ENCODE measurements around the gene DOK5.
"Not testable (repeated sequence)": the region's sequence is repeated elsewhere in the genome, so short reads cannot be mapped to it uniquely, and the experiment has no call there.

Gene DOK5

GRCh38 chr20:54473340-54473739 lies 2.1 kb upstream of the DOK5 start:
- DNase-seq = no peak

GRCh38 chr20:54474046-54474445 lies 1.3 kb upstream of the DOK5 start:
- DNase-seq = no peak

DNA sequence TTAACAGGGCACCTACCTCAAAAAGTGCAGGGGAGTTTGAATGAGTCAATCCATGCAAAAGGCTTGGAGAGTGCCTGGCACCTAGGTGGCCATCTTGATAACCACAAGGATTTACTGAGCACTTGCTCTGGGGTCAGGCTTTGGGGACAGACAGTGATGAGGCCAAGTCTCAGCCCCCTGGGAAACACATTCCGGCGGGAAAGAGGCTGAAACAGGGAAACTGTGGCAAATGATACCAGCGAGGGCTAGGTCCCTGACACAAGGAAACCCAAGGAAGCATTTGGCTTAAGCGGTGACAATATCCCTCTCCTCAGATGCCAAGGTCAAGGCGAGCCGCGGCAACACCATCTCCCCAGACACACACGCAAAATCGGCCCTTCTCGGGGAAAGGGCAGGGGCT lies 527 bp upstream of the DOK5 start:
- no peak for DNase-seq

DNA sequence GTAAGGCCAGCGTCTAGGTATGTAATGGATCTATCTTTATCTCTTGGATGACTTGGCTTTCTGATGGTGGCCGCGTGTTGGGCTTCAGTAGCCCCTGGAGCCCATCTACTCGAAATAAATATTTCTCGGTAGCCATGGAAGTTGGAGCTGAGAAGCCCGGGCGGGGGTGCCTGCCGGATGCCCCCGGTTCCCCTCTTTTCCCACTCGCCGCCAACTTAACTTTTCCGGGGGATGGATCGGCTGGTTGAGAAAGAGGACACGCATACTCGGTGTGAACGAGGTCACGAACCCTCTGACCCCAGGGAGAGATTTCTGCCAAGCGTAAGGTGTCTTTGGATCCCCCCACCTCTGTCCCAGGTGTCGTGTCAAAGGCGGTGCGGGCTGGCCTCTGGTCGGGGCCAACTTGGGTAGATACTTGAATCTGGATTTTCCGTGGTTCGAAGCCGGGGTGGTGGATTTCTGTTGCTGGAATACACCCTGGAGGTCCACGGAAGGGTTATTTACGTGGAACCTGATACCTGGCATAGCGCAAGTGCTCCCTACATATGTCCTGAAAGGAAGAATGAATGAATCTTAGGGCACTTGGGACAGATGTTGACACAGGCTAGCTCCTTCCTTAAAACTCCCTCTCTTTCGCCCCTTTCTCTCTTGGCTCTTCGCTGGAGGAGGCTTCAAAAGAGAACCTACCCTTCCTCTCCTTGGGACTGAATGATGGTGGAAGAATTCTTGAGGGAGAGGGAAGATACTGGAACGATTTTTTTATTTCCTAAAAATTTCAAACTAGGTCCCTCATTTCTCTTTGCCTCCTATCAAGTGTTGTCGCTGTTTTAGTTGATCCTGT lies 996 bp downstream of the DOK5 start:
- no peak for DNase-seq

DNA sequence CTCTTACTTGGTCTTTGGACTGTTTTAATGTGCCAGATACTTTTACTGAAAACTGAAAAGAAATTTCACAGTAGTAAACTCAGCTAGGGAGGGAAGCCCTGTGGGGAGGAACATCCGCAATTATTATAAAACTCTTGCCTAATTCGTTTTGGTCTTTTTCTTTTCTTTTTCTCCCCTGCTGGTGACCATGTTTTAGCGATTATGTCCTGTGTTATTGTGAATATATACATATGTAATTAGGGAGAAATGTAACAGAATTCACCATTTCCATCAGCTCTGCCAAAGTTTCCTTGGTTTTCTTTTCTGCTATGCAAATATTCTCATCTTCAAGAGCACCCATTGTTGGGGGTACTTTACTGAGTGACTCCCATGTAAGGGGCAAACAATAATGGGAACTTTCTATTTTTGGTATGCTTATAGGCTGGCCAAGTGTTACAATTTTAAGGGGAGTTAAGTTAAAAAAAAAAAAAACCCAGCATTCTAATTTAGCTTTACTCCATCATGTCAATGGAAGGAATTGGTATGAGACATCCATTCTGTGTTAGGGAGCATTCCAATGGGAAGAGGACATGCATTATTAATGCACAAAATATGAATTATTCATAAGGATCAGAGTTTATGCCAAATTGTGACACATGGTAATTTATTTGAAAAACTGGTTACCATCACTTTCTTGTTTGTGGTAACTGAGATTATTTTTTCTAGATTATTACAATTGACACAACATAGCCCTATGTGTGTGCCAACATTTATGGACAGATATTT lies 2.0 kb downstream of the DOK5 start:
- DNase-seq = no peak

DNA sequence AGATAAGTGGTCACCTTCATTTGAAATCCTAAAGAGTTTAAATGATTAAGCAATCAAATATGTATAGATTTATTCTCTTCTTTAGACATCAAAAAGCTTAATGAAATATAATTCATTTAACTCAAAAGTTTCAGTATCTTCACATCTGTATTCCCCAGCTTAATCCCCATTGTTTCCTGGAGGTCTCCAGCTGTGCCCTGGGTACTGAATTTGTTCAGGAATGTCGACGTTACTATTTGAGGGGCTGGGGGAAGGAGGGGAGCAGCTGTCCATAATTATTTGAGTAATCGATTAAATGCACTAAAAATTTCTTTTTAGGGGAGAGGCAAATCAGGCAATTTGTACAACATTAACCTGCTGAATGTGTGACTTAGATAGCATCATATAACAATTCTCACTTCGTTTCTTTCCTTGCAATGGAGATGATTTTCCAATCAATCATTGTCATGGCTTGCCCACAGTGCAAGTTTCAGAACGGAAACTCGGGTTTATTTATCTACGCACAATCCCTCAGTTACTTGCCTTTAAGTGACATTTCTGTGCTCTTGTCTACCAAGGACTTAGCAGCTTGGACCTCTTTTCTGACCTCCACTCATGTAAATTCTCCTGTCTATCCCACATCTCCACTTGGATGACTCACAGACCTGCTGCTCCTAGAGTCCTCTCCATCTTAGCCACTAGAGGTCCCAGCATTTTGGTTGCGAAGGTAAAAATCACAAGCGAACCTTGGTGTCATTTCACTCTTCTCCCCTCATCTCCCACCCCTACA lies 3.9 kb downstream of the DOK5 start:
- DNase-seq = no peak

- not testable (repeated sequence) for DNase-seq
Observed at GRCh38 chr20:54479937-54480336, 4.5 kb downstream of the DOK5 start.

DNA sequence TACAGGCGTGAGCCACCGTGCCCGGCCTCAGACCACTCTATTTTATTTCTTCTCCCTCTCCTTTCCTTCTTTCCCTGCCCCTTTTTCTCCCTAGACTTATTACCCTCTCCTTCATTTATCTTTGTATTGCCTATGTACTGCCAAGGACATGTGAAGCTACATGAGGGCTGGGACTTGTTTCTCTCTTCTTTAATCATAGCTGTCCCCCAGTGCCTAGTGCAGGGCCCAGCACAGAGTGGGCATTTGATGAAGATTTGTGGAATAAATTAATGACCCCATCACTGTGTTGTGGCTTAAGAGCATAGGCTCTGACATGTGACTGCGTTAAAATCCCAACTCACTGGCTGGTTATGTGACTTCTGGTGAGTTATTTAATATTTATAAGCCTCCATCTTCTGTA lies 6.0 kb downstream of the DOK5 start:
- no peak for DNase-seq

DNA sequence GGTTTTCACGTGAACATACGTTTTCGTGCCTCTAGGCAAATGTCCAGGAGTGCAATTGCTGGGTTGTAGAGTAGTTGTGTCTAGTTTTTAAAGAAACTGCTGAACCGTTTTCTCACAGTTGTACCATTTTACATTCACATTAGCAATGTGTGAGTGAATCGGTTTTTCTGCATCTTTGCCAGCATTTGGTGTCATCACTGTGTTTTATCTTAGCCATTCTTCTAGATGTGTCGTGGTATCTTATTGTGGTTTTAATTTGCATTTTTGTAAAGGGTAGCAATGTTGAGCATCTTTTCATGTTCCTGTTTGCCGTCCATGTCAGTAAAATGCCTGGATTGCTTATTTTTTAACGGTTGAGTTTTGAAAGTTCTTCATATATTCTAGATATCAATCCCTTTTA lies 10.2 kb downstream of the DOK5 start:
- no peak for DNase-seq

DNA sequence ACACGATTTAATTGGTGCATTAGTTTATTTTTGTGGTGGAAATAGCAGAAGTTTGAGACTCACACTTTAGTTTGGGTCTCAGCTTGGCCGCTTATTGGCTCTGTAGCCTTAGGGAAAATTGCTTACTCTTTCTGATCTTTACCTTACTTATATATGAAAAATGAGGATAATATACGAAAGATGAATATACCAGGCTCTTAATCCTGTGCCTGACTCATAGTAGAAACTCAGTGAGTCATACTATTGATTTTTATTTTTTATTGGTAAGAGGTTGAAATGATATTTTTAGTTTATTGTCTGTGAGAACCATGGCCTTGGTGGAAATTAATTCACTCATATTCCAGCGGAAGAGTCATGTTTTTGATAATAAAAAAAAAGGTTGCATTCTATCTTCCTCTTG lies 11.2 kb downstream of the DOK5 start:
- DNase-seq = no peak

DNA sequence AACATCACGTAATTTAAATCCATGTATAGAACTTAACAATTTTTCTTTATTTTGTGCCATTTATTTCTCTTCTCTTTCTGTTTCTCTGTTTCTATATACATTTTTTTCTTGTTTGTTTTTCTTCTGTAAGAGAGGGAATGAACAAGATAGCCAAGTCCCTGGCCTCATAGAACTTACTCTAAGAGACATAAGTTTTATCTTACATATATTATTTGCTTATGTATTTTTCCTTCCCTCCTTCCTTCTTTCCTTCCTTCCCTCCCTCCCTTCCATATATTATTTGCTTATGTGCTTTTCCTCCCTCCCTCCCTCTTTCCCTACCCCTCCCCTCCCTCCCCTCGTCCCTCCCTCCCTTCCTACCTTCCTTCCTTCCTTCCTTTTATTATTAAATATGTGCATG lies 13.0 kb downstream of the DOK5 start:
- no peak for DNase-seq

- no peak for DNase-seq
Observed at GRCh38 chr20:54491506-54491905, 16.1 kb downstream of the DOK5 start.

DNA sequence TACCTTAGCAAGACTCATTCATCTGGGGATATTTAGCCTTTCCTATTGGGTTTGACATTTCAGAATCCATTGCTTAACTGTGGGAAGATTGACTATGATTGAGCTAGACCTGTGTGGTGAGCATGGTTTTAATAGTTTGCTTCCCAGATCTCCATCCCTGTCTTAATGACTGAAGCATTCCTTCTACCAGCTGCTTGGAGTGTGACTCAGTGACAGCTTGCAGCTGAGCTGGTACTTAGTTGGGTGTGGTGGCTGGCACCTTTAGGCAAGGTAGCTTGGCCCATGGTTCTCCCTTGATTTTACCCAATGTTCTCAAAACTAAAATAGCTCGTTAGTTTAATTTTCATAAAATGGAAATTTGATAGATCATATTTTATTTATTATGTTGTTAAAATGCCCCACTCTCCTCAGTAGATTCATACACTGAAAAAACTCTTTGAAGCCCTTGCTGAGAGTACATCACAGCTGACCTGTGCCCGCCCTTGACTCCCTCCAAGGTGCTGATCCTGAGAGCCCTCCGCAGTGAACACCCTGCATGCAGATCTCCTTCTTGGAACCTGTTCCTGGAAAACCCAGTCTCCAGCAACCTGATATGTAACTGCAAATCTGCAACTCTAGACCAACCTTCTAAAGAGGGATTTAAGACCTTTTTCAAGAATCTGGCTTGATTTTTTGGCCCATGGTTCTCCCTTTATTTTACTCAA lies 19.1 kb downstream of the DOK5 start:
- DNase-seq = no peak

GRCh38 chr20:54497931-54498718 lies 22.7 kb downstream of the DOK5 start:
- no peak for DNase-seq

DNA sequence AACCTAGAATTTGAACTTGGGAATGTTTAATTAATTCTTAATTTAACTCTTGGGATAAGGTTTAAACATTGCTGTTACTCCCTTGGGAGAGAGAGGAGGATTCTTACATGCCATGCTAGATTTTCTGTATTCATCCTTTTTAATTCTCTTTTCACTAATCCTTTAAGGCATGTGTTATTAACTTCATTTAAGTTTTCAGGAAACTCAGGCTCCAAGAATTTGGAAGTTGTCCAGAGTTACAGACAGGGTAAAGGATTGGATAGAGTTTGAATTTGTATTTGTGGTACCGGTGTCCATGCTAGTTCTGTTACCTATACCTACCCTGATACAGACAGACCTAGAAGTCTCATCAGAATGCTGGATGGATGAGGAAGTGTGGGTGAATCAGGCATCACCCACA lies 23.7 kb downstream of the DOK5 start:
- no peak for DNase-seq

- no peak for DNase-seq
Observed at GRCh38 chr20:54502179-54502578, 26.8 kb downstream of the DOK5 start.

GRCh38 chr20:54506643-54507042 lies 31.2 kb downstream of the DOK5 start:
- DNase-seq = no peak

DNA sequence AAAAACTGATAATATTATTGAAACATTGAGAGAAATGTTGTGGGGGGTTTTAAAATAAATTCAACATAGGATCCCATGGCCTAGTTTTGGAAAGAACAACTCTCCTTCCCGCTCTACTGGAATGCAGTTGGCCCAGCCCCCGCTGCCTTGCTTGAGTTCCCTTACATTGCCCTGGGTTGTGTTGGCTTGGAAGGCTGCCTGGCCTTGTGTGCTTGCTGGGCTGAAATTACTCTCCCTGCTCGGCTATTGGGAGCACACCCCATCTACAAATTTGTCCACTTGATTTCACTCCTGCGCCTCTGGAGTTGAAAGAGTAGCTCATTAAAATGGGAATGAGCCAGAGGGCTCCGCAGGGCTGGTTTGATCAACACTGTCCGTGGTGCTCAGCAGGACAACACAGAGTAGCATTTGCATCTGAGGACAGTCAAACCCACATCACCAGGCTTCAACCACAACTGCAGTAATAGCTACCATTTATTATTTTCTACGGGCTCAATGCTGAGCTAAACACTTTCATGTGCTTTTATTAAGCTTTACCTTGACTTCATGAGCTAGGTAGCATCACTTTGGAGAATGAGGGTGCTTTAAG lies 35.2 kb downstream of the DOK5 start:
- no peak for DNase-seq

- no peak for DNase-seq
Observed at GRCh38 chr20:54512694-54513093, 37.3 kb downstream of the DOK5 start.

GRCh38 chr20:54514028-54514607 lies 38.7 kb downstream of the DOK5 start:
- DNase-seq = no peak
